K562 (cell line): ENCODE results near the gene GMDS. TPM values are rescaled to one million over a fixed set of nuclear protein-coding genes. Genes with fewer than 3 reads are reported as not detected.

Source experiments
- ATAC-seq: fragments of 200-7000 bp; cut with Tn5 transposase; 3 replicates; pipeline ENCODE4 v1.9.1; 2020; ENCODE audit warnings: moderate library complexity
- BruUV-seq: library from RNA; stranded (reverse); fragments of 400-500 nt; replicated peaks from 2 replicates; lab custom pipeline; 2021; lab: Mats Ljungman, UMichigan
- CTCF ChIA-PET: fragments of 300-600 bp; formaldehyde crosslinking; extraction: SDS; loops from one replicate; lab custom pipeline; 2021; ENCODE audit warnings: low intra/inter-chr PET ratio; lab: Yijun Ruan, JAX
- POLR2A ChIA-PET: fragments of 300-600, 350-650 bp; sonication (Branson Sonifier 250); formaldehyde crosslinking; extraction: SDS; loops from one replicate; lab custom pipeline; 2021; ENCODE audit warnings: antibody characterized with exemption, inconsistent platforms; lab: Yijun Ruan, JAX
- DNase-seq, 4 experiments: peaks; one replicate each; pipeline versions ENCODE4 v3.0.0 to v3.0.0-alpha.2; 2011 to 2018; ENCODE audit warnings: low spot score in 3 of 4, mixed read lengths in 3 of 4; ENCODE audit errors: extremely low read depth in 1 of 4
- FAIRE-seq: peaks from 2 replicates; lab custom pipeline; 2011; peaks lifted over from hg19 to GRCh38; lab: Jason Lieb, UNC
- H2AFZ ChIP-seq: 2 replicates; pipeline ENCODE4 v1.6.0; 2011; ENCODE audit warnings: low read depth, low read length, control low read depth, inconsistent platforms
- H3K27ac ChIP-seq: fragments of 200-600 bp; 3 replicates; pipeline ENCODE4 v1.8.0; 2011; ENCODE audit warnings: low read depth, mild to moderate bottlenecking, control low read depth, inconsistent platforms, low read length, moderate library complexity, mixed read lengths; ENCODE audit errors: extremely low read depth
- H3K27me3 ChIP-seq, 2 experiments: fragments of 300-600 bp in 1 of 2; 2 replicates in 1 of 2; 3 replicates in 1 of 2; pipeline versions ENCODE4 v1.6.0 to v1.8.0; 2011; ENCODE audit warnings: inconsistent platforms in 2 of 2, low read length in 2 of 2, mild to moderate bottlenecking in 1 of 2, mixed read lengths in 1 of 2, moderate library complexity in 1 of 2; ENCODE audit not compliant: control insufficient read depth in 2 of 2, insufficient read depth in 2 of 2
- H3K36me3 ChIP-seq: fragments of 300-600 bp; 3 replicates; pipeline ENCODE4 v1.8.0; 2011; ENCODE audit warnings: mild to moderate bottlenecking, low read length, inconsistent platforms; ENCODE audit not compliant: control insufficient read depth, insufficient read depth
- H3K4me1 ChIP-seq, 2 experiments: fragments of 200-600 bp in 1 of 2; replicated peaks in 1 of 2; 2 replicates in 1 of 2; 3 replicates in 1 of 2; pipeline versions ENCODE4 v1.5.1 to v1.8.0; 2011; ENCODE audit warnings: inconsistent platforms in 2 of 2, low read length in 2 of 2, mild to moderate bottlenecking in 1 of 2, mixed read lengths in 1 of 2, moderate library complexity in 1 of 2; ENCODE audit not compliant: control insufficient read depth in 2 of 2, insufficient read depth in 2 of 2
- H3K4me2 ChIP-seq: 2 replicates; pipeline ENCODE4 v1.6.1; 2011; ENCODE audit warnings: low read length, control low read depth, inconsistent platforms, mixed read lengths; ENCODE audit not compliant: insufficient read depth
- H3K4me3 ChIP-seq: fragments of 200-600 bp; sonication (generic), shearing (Covaris generic); 2 replicates; pipeline ENCODE4 v1.5.1; 2016; ENCODE audit warnings: control low read depth, inconsistent platforms
- H3K79me2 ChIP-seq: fragments of 200-600 bp; 3 replicates; pipeline ENCODE4 v1.8.0; 2011; ENCODE audit warnings: low read length, inconsistent platforms; ENCODE audit not compliant: control insufficient read depth, insufficient read depth
- H3K9ac ChIP-seq, 2 experiments: 2 replicates each; pipeline versions ENCODE4 v1.6.0 to v1.6.1; 2011; ENCODE audit warnings: low read depth in 2 of 2, low read length in 2 of 2, control low read depth in 1 of 2, inconsistent platforms in 1 of 2, mild to moderate bottlenecking in 1 of 2, mixed read lengths in 1 of 2; ENCODE audit not compliant: insufficient read depth in 1 of 2
- H3K9me1 ChIP-seq: one replicate; pipeline ENCODE4 v1.6.0; 2011; ENCODE audit warnings: inconsistent platforms, mild to moderate bottlenecking, low read length, moderate library complexity; ENCODE audit not compliant: control insufficient read depth, insufficient read depth
- H3K9me3 ChIP-seq: replicated peaks from 2 replicates; pipeline ENCODE4 v1.5.1; 2011; ENCODE audit warnings: low read depth, low read length, inconsistent platforms; ENCODE audit not compliant: control insufficient read depth, insufficient read depth
- H4K20me1 ChIP-seq: replicated peaks from 2 replicates; pipeline ENCODE4 v1.6.1; 2011; ENCODE audit warnings: low read length, inconsistent platforms, mixed read lengths; ENCODE audit not compliant: control insufficient read depth, insufficient read depth
- SRSF3 ChIP-seq: fragments of 200-400 bp; formaldehyde crosslinking; IDR thresholded peaks from 2 replicates; pipeline ENCODE4 v1.6.1; 2016; ENCODE audit warnings: mild to moderate bottlenecking, low read length, moderate library complexity; ENCODE audit not compliant: insufficient read depth
- whole genome bisulfite sequencing: fragments of 100-300 bp; shearing (Covaris generic); methylation state at CpG from one replicate; pipeline ENCODE4 v1.1.6; 2016; ENCODE audit warnings: low coverage, mixed read lengths; ENCODE audit not compliant: insufficient coverage; ENCODE audit errors: missing lambda C conversion rate; 5-methylcytosine and 5-hydroxymethylcytosine counted together
- in situ Hi-C: fragments of 300-500 bp; cut with MboI; formaldehyde crosslinking; loops from 4 replicates; pipeline ENCODE4 v1.15.0; 2018; ENCODE audit warnings: inconsistent platforms, mixed read lengths
- intact Hi-C: fragments of 100-400 bp; cut with micrococcal nuclease; formaldehyde crosslinking; loops from 2 replicates; pipeline ENCODE4 v1.14.2; 2022
- polyA plus RNA-seq, 8 experiments: library from polyadenylated mRNA; depleted of rRNA in 4 of 8; stranded (reverse) in 5 of 8; unstranded in 3 of 8; fragments of >200 nt; fragmentation: Nextera tagmentation in 2 of 8; fragmentation: Illumina TruSeq in 1 of 8; extraction: Ambion mirVana in 2 of 8; extraction: Trizol in 1 of 8; gene quantifications; 2 replicates each; pipeline versions ENCODE4 v1.2.1 to v1.2.3, GENCODE V29; 2011 to 2014; ENCODE audit warnings: inconsistent platforms in 1 of 8, missing spikeins in 1 of 8
- total RNA-seq, 7 experiments: library from RNA; depleted of rRNA in 6 of 7; stranded (reverse); fragments of >200 nt in 6 of 7; fragmentation: Illumina TruSeq in 2 of 7; extraction: Trizol in 2 of 7; gene quantifications; 2 replicates each; pipeline versions ENCODE4 v1.2.1 to v1.2.3, GENCODE V29; 2011 to 2021; ENCODE audit warnings: low replicate concordance in 1 of 7
- TF ChIP-seq, protein P1 (sequence below): fragments of 450-650 bp; formaldehyde crosslinking; IDR thresholded peaks from 2 replicates; pipeline ENCODE4 v1.4.0; 2022; ENCODE audit warnings: mild to moderate bottlenecking, moderate library complexity
- TF ChIP-seq, protein P2 (sequence below), 2 experiments: fragments of 450-650 bp; IDR thresholded peaks; 2 replicates each; pipeline ENCODE4 v1.6.1; 2018; ENCODE audit warnings: mild to moderate bottlenecking in 2 of 2, low read depth in 1 of 2; ENCODE audit not compliant: partially characterized antibody in 2 of 2

Gene GMDS
- total and polyA plus RNA-seq, 9 of the 15 experiments (the other 6 are each of a cell fraction or from before 2014, with no cell fraction given): 0.48 to 31.8 (median 13.4) TPM

DNA sequence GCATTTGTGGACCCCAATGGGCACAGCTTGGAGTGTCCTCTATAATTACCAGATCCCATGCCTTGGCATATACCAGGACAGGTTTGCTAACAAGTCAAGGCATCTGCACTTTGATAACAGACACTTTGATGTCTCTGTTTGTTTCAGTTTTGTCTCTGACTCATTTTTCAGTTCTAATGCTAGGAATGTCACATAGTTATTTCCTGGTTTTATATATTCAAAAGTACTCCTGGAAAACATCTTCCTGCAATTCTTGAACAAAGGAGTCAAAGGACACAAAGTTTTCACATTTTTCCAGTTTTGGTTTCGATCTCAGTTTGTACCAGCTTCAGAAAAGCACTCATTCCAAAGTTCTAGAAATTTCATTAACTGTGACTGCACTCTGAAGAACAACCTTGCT, 447.6 kb downstream of the GMDS start:
- ChIA-PET POLR2A (interaction anchor here (1.0 kb wide), 1 partner anchor 9 kb away, joined by 4 read pairs; no protein-coding TSS in a partner anchor), CTCF (no interaction called here)
- Histone ChIP-seq H3K4me2 (no peak overlapping the region), H4K20me1 (no peaks in the 10 kb centered on the region), H3K4me3 (no peak overlapping the region), H3K79me2 (no peaks in the 10 kb centered on the region), H3K27ac (no peak overlapping the region), H3K9me1 (no peaks in the 10 kb centered on the region), H2AFZ (no peak overlapping the region), H3K9me3 (no peaks in the 10 kb centered on the region), H3K9ac (no peak overlapping the region), H3K4me1 (no peaks in the 10 kb centered on the region), H3K27me3 (peaks cover 13 to 32% of the 10 kb centered on the region in 2 experiments; a peak in 4 of 5 replicates), H3K36me3 (no peaks in the 10 kb centered on the region)
- FAIRE-seq (no peak), ATAC-seq (no peak), DNase-seq (no peak)
- BruUV-seq: no TSS peak
- TF ChIP-seq, protein P1, sequence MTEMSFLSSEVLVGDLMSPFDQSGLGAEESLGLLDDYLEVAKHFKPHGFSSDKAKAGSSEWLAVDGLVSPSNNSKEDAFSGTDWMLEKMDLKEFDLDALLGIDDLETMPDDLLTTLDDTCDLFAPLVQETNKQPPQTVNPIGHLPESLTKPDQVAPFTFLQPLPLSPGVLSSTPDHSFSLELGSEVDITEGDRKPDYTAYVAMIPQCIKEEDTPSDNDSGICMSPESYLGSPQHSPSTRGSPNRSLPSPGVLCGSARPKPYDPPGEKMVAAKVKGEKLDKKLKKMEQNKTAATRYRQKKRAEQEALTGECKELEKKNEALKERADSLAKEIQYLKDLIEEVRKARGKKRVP (CRISPR knock-in tag): no peak
- TF ChIP-seq, protein P2, sequence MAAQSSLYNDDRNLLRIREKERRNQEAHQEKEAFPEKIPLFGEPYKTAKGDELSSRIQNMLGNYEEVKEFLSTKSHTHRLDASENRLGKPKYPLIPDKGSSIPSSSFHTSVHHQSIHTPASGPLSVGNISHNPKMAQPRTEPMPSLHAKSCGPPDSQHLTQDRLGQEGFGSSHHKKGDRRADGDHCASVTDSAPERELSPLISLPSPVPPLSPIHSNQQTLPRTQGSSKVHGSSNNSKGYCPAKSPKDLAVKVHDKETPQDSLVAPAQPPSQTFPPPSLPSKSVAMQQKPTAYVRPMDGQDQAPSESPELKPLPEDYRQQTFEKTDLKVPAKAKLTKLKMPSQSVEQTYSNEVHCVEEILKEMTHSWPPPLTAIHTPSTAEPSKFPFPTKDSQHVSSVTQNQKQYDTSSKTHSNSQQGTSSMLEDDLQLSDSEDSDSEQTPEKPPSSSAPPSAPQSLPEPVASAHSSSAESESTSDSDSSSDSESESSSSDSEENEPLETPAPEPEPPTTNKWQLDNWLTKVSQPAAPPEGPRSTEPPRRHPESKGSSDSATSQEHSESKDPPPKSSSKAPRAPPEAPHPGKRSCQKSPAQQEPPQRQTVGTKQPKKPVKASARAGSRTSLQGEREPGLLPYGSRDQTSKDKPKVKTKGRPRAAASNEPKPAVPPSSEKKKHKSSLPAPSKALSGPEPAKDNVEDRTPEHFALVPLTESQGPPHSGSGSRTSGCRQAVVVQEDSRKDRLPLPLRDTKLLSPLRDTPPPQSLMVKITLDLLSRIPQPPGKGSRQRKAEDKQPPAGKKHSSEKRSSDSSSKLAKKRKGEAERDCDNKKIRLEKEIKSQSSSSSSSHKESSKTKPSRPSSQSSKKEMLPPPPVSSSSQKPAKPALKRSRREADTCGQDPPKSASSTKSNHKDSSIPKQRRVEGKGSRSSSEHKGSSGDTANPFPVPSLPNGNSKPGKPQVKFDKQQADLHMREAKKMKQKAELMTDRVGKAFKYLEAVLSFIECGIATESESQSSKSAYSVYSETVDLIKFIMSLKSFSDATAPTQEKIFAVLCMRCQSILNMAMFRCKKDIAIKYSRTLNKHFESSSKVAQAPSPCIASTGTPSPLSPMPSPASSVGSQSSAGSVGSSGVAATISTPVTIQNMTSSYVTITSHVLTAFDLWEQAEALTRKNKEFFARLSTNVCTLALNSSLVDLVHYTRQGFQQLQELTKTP (IDR thresholded peaks at IDR 0.05; ENCODE audit: low read depth in 1 of 2, partially characterized antibody in 2 of 2): no peak
- no peak for TF ChIP-seq SRSF3
- in situ Hi-C loops (no loop called here), intact Hi-C loops (no loop called here)
- 0% methylated on average over 1 of the region's 1 CpG for WGBS
